Left kidney (tissue), 2 donors: ENCODE data around the gene PDZRN3. TPM values are rescaled to one million over a fixed set of nuclear protein-coding genes. Genes with fewer than 3 reads are reported as not detected.
A peak's percentile ranks its signal among the peaks of the same experiment; 100 is the strongest.

ENCODE experiments used
- DNase-seq: peaks from one replicate; pipeline ENCODE4 v3.0.0-alpha.2; 2013
- polyA plus RNA-seq: library from polyadenylated mRNA; unstranded; fragments of 120-200 nt; gene quantifications from one replicate; pipeline ENCODE4 v1.2.1, GENCODE V29; 2013; ENCODE audit not compliant: insufficient read length

PDZRN3 gene
- polyA plus RNA-seq, 1 donor, result 48.5 TPM

- peak; percentile 69 for DNase-seq
Measured at GRCh38 chr3:73624017-73624820, 522 bp downstream of the PDZRN3 start.

DNA sequence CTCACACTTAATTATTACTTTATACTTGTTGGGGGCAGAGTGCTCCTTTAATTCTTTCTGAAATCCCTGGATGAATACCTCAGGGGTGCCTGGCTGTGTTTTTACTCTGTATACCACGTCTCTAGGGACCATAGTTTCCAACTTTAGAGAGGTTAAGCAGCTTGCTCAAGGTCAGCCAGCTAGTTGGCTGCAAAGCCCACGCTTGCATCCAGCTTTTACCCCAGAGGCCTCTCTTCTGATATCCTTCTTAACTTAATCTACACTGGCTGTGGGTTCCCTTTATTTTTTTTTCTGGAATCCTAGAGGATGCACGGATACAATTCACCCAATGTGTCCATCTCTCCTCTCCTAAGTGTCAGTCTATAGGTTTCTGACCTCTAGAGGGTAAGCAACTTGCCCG lies 1.4 kb downstream of the PDZRN3 start:
- no peak for DNase-seq

GRCh38 chr3:73622091-73622805 lies 2.5 kb downstream of the PDZRN3 start:
- DNase-seq, result no peak

- no peak for DNase-seq
Measured at GRCh38 chr3:73621388-73621787, 3.4 kb downstream of the PDZRN3 start.

DNA sequence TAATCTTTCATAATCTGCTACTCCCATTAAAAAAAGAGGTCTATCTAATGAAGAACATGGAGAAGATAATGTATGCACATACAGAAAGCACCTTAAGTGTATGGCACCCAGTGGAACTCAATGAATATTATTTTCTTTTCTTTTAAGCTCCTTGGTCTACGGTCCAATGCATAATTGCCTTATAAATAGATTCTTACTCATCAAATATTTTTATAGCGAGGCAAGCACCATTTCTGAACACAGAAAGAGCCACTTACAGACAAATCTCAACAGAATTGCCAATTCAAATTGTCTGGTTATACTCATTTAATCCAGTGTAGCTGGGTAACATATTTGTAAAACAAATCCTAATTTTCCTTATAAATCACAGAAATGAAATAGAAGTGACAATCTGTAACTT lies 6.3 kb downstream of the PDZRN3 start:
- DNase-seq, result no peak

DNA sequence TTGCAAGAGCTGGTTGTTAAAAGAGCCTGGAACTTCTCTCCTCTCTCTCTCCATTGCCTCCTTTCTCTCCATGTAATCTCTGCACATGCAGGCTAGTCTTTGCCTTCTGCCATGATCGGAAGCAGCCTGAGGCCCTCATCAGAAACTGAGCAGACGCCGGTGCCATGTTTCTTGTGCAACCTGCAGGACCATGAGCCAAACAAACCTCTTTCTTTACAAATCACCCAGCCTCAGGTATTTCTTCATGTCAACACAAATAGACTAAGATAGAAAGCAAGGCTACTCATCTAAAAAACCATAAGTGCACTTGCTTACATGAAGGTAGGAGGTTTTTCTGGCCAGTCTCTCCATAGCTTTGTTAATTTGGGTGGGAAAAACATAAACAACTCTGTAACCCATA lies 8.7 kb downstream of the PDZRN3 start:
- DNase-seq, result no peak

DNA sequence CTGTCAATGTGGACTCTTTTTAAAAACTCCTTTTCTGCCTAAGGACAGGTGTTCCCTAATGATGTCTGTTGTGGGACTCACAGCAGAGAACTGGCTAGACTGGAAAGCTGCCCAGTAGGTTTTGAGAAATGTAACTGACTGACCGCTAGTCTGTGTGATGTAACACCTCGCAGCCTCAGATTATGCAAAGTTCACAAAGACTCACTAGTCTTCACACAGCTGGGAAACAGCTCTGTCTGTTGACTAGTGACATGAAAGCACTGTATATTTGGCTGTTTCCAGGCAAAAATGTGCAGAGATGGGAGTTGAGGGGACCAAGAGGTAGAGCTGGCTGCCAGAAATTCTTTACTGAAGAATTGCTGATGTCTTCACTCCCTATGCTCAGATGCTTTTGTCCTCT lies 10.3 kb downstream of the PDZRN3 start:
- no peak for DNase-seq

DNA sequence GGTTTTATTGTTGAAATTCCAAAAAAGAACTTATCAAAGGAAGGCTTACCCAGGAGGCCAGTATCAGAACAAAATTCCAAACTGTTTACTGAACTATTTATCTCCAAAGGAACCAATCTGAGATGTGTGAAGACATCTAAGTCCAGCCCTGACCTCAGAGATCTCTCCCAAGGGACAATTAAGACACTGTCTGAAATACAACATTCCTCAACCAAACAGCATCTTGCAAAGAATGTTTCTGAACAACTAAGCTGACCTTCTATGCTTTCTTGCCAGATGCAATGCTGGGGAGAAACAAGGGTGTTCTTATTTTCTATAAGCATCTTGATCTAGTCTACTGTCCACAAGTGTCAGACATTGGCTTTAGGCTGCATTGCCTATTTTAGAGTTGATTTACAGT lies 13.6 kb downstream of the PDZRN3 start:
- no peak for DNase-seq

DNA sequence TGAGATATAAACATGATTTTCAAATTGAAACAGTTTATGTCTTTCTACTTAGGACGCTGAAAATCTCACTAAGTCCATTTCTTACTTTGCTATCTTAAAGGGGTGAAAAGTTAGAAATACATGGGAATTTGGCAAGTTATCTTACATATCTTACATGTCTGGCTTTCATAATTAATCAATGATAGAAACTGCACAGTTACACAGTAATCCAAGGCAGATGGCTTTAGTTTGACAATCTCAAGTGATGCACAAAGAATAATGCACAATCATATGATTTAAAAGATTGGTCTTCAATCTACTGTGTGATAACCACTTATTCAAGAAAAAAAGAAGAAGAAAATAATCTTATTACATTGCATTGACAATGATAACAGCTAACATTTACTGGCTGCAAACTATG lies 14.2 kb downstream of the PDZRN3 start:
- DNase-seq, result no peak

GRCh38 chr3:73609655-73610054 lies 15.1 kb downstream of the PDZRN3 start:
- DNase-seq, result no peak

DNA sequence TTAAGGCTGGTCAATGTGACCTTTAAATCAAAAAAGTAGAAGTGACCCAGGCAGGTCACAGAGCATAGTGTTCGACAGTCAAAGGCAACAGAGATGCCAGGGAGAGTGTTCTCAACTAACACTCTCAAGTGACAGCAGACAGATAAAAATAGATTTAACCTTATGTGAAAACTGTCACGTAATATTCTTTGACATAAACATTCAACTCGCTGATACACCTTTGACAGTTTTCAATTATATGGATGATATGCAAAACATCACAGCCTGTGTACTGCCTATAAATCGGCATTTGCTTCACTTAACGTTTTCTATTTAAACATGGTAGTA lies 15.5 kb downstream of the PDZRN3 start:
- DNase-seq, result no peak

DNA sequence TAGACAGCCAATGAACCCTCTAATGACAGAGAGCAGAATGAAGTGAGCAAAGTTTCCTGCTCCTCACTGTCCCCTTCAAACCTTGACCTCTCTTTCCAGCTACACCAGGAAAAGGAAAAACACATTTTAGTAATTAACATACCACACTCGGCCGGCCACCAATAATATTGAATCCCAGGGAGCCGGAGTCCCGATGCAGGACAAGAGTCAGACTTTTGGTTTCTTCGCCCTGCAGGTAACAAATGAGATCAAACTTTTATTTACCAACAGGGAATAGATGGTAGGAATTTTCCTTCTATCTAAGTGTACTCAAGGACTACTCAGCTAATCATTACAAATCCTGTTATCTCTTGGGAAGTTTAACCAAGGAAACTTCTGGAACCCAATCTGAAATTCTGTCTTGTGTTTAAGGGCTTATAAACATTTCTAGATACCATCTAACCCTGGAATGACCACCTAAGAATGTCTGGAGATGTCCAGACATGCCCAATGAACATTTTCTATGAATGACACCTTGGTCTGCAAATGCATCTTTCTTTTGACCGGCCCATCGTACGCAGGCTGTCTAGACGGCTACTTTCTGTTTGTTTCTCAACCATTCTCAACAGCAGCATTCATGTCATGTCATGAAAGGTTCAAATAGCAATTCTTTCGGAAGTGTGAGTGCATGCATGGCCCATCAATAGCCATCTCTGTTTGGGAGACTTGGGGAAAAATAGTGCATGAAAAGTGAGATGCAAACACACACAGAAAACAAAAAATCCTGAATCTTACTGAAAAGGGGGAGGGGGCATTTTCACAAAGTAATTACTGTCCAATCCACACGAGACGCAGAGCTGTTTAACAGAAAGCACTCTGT lies 16.1 kb downstream of the PDZRN3 start:
- DNase-seq, result no peak

DNA sequence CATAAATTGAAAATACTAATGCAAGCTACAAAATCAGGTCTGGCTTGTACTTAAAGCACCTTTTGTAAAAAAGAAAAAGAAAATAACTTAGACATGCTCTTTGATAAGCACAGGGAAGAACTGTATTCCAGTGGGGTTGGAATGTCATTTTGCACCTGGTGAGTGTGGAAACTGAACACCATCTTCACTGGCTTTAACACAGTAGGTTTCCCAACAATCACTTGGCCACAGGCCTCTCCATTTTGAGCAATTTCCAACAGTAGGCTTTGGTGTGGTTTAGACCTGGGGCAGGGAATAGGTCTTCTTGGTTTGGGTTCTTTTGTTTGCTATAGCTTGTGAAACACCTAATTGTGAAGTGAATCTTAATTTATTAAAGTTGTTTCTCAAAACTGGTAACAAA lies 18.9 kb downstream of the PDZRN3 start:
- no peak for DNase-seq

GRCh38 chr3:73605412-73605811 lies 19.3 kb downstream of the PDZRN3 start:
- DNase-seq, result no peak

- no peak for DNase-seq
Measured at GRCh38 chr3:73604451-73604850, 20.3 kb downstream of the PDZRN3 start.

- DNase-seq, result no peak
Measured at GRCh38 chr3:73603762-73604171, 21.0 kb downstream of the PDZRN3 start.

GRCh38 chr3:73602170-73602569 lies 22.6 kb downstream of the PDZRN3 start:
- DNase-seq, result no peak

- DNase-seq, result no peak
Measured at GRCh38 chr3:73601481-73601880, 23.3 kb downstream of the PDZRN3 start.

GRCh38 chr3:73601011-73601410 lies 23.7 kb downstream of the PDZRN3 start:
- no peak for DNase-seq

- no peak for DNase-seq
Measured at GRCh38 chr3:73600293-73600938, 24.3 kb downstream of the PDZRN3 start.

DNA sequence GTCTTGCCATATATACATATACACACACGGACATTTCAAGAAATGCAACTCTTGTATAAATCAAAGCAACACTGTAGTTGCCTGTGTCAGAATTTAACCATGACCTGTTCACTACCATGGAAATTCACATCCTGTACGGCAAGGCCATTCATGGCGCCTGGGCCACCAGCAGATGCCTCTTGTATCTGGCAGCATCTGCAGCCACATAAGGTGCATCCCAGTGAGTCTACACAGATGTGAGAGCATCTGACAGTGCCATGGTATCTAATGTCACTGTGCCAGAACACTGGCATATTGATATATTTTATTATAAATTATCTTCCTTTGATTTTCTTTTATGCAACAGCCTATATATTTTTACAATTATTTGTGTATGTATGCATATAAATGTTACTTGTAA lies 25.1 kb downstream of the PDZRN3 start:
- DNase-seq, result no peak

DNA sequence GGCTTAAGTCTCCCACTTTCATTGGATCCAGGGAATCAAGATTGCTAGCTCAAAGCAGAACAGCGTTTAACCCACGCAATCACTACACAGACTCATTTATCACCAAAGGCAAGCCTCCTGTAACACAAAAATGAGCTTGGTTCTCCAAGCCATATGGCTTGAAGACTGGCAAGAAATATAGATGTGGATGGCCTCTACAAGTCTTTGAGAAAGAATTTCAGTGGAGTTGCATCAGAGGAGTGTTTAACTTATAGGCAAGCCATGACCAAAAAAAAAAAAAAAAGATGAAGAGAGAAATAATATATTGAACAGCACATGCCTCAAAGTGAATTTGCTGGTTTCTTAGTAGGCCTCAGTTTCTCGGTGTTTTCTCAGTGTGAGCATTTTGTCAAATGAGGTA lies 27.3 kb downstream of the PDZRN3 start:
- no peak for DNase-seq
